Suppressor macrophage treated with lipopolysaccharide for 4 hours (primary cell): Measurements from ENCODE around the gene TMEM214.

Experiments
- DNase-seq: peaks from one replicate; pipeline ENCODE4 v3.0.0-alpha.2; 2020

The TMEM214 gene

GRCh38 chr2:27032495-27033252 is at the start of gene TMEM214:
Gene TMEM214, plus strand, starts transcription at chr2:27032965. Its CDS starts 51 bp downstream, at chr2:27033016.
- peak; percentile 93 for DNase-seq

- no peak for DNase-seq
These were observed 49.0 kb upstream of the TMEM214 start for GRCh38 chr2:26983746-26984145.

GRCh38 chr2:26985807-26986206 is 47.0 kb upstream of the TMEM214 start:
- DNase-seq = no peak

GRCh38 chr2:26986576-26986975 is 46.2 kb upstream of the TMEM214 start:
- DNase-seq = no peak

GRCh38 chr2:26988058-26988860 is 44.5 kb upstream of the TMEM214 start:
- peak; percentile 26 for DNase-seq

- no peak for DNase-seq
These were observed 43.6 kb upstream of the TMEM214 start for GRCh38 chr2:26989156-26989555.

GRCh38 chr2:26991717-26992116 is 41.0 kb upstream of the TMEM214 start:
- no peak for DNase-seq

GRCh38 chr2:26993768-26994167 is 39.0 kb upstream of the TMEM214 start:
- no peak for DNase-seq

GRCh38 chr2:26994983-26995382 is 37.8 kb upstream of the TMEM214 start:
- no peak for DNase-seq

- no peak for DNase-seq
These were observed 35.4 kb upstream of the TMEM214 start for GRCh38 chr2:26997394-26997793.

- no peak for DNase-seq
These were observed 34.4 kb upstream of the TMEM214 start for GRCh38 chr2:26998323-26998722.

GRCh38 chr2:27000228-27000627 is 32.5 kb upstream of the TMEM214 start:
- peak; percentile 40 for DNase-seq

- no peak for DNase-seq
These were observed 31.8 kb upstream of the TMEM214 start for GRCh38 chr2:27000995-27001394.

- DNase-seq = no peak
These were observed 30.8 kb upstream of the TMEM214 start for GRCh38 chr2:27001950-27002349.

GRCh38 chr2:27003007-27003406 is 29.8 kb upstream of the TMEM214 start:
- peak; percentile 35 for DNase-seq

GRCh38 chr2:27003857-27004256 is 28.9 kb upstream of the TMEM214 start:
- peak; percentile 77 for DNase-seq

GRCh38 chr2:27006602-27007415 is 26.0 kb upstream of the TMEM214 start:
- DNase-seq = no peak

GRCh38 chr2:27007416-27008374 is 25.1 kb upstream of the TMEM214 start:
- DNase-seq = no peak

GRCh38 chr2:27008678-27009077 is 24.1 kb upstream of the TMEM214 start:
- no peak for DNase-seq

- DNase-seq = no peak
These were observed 23.7 kb upstream of the TMEM214 start for GRCh38 chr2:27009083-27009482.

- DNase-seq = no peak
These were observed 23.0 kb upstream of the TMEM214 start for GRCh38 chr2:27009716-27010115.

- DNase-seq = no peak
These were observed 22.6 kb upstream of the TMEM214 start for GRCh38 chr2:27010139-27010538.
